ENCODE measurements around the gene DNAJC22. TPM values are rescaled to one million over a fixed set of nuclear protein-coding genes. Genes with fewer than 3 reads are reported as not detected.

The DNAJC22 gene
- total RNA-seq, 2 experiments from 2014 or later, result 0.16 to 0.76 TPM

DNA sequence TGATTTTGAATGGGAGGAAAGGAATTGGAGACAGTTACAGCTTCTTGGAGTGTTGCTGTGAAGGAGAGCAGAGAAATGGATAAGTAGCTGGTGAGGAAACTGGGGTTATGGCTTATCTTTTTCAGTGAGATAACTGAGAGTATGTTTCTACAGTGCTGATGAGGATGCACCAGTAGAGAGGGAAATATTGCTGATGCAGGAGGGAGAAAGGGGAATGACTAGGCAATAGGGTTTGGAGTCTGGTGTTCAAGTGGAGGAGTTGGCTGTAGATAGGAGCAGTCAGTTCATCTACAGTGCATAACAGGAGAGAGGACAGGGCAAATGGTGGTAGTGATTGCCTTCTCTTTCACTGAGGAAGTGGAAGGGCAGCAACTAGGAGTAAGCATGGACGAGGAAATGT, 53.6 kb downstream of the DNAJC22 start:
- H3K4me2 ChIP-seq (ENCODE audit: low read length), result no peak overlapping the region
- no peaks in the 10 kb centered on the region for H3K9me3 ChIP-seq (ENCODE audit: low read length)
- ChIA-PET POLR2A (interaction anchor here (0.5 to 1.2 kb wide), 4 partner anchors 19 to 251 kb away, joined by 3 to 7 read pairs (median 5); no protein-coding TSS in a partner anchor), CTCF (ENCODE audit: unreplicated experiment) (no interaction called here)
- H3K79me2 ChIP-seq (ENCODE audit: insufficient read depth, low read depth, low read length), result peaks cover under 1% of the 10 kb centered on the region; the same call in 1 of the 2 replicates
- no peaks in the 10 kb centered on the region for H3K9me2 ChIP-seq (ENCODE audit: insufficient read depth, low read length)
- H4K20me1 ChIP-seq (ENCODE audit: insufficient read depth, low read length), result no peaks in the 10 kb centered on the region; the same call in 1 of the 2 replicates
- no peak overlapping the region for H2AFZ ChIP-seq (ENCODE audit: low read length)
- no peaks in the 10 kb centered on the region for H3K4me1 ChIP-seq (ENCODE audit: insufficient read depth, low read length, poor library complexity, severe bottlenecking)
- no peak for TF ChIP-seq EZH2phosphoT487 (IDR thresholded peaks at IDR 0.05; ENCODE audit: borderline replicate concordance, low read depth, low read length)
- TF ChIP-seq, protein P1, sequence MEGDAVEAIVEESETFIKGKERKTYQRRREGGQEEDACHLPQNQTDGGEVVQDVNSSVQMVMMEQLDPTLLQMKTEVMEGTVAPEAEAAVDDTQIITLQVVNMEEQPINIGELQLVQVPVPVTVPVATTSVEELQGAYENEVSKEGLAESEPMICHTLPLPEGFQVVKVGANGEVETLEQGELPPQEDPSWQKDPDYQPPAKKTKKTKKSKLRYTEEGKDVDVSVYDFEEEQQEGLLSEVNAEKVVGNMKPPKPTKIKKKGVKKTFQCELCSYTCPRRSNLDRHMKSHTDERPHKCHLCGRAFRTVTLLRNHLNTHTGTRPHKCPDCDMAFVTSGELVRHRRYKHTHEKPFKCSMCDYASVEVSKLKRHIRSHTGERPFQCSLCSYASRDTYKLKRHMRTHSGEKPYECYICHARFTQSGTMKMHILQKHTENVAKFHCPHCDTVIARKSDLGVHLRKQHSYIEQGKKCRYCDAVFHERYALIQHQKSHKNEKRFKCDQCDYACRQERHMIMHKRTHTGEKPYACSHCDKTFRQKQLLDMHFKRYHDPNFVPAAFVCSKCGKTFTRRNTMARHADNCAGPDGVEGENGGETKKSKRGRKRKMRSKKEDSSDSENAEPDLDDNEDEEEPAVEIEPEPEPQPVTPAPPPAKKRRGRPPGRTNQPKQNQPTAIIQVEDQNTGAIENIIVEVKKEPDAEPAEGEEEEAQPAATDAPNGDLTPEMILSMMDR (conservative IDR thresholded peaks at IDR 0.05; ENCODE audit: low read length), result no peak
- no peak for DNase-seq (ENCODE audit: low spot score)
- H3K4me3 ChIP-seq (ENCODE audit: low read depth, low read length, poor library complexity, severe bottlenecking), result no peak overlapping the region
- no peaks in the 10 kb centered on the region for H3K36me3 ChIP-seq (ENCODE audit: insufficient read depth, low read length)
- intact Hi-C loops (cut with micrococcal nuclease; ENCODE audit: unreplicated experiment), result no loop called here
- H3K27ac ChIP-seq (ENCODE audit: low read depth, low read length, poor library complexity, severe bottlenecking), result no peak overlapping the region
- BruUV-seq (replicated peaks), result no TSS peak

Other genes with a start within 250 kb of the DNAJC22 start
- gene LMBR1L, start 236.0 kb upstream of the DNAJC22 start, total RNA-seq (2014; rRNA removed; shearing (Covaris generic)), result 26.8 and 37.2 TPM in 2 replicates
- gene LMBR1L, start 236.0 kb upstream of the DNAJC22 start, total RNA-seq (2022), result 43.6 and 48.1 TPM in 2 replicates
- 3,393 and 3,539 TPM in 2 replicates for gene TUBA1B, start 215.5 kb upstream of the DNAJC22 start, total RNA-seq (2014; rRNA removed; shearing (Covaris generic))
- 2,079 and 2,137 TPM in 2 replicates for gene TUBA1B, start 215.5 kb upstream of the DNAJC22 start, total RNA-seq (2022)
- 189 and 214 TPM in 2 replicates for gene TUBA1A, start 157.8 kb upstream of the DNAJC22 start, total RNA-seq (2014; rRNA removed; shearing (Covaris generic))
- 136 and 159 TPM in 2 replicates for gene TUBA1A, start 157.8 kb upstream of the DNAJC22 start, total RNA-seq (2022)
- 256 and 291 TPM in 2 replicates for gene TUBA1C, start 81.8 kb upstream of the DNAJC22 start, total RNA-seq (2014; rRNA removed; shearing (Covaris generic))
- gene TUBA1C, start 81.8 kb upstream of the DNAJC22 start, total RNA-seq (2022), result 254 and 276 TPM in 2 replicates
- gene PRPH, start 51.7 kb upstream of the DNAJC22 start, total RNA-seq (2014; rRNA removed; shearing (Covaris generic)), result not detected in 2 replicates
- gene PRPH, start 51.7 kb upstream of the DNAJC22 start, total RNA-seq (2022), result not detected in 2 replicates
- gene TROAP, start 23.6 kb upstream of the DNAJC22 start, total RNA-seq (2014; rRNA removed; shearing (Covaris generic)), result 116 and 150 TPM in 2 replicates
- gene TROAP, start 23.6 kb upstream of the DNAJC22 start, total RNA-seq (2022), result 141 and 176 TPM in 2 replicates
- gene C1QL4, start 9.7 kb upstream of the DNAJC22 start, total RNA-seq (2014; rRNA removed; shearing (Covaris generic)), result 0.19 and 0.21 TPM in 2 replicates
- 0.17 TPM in 1 of 2 replicates, not detected in the other for gene C1QL4, start 9.7 kb upstream of the DNAJC22 start, total RNA-seq (2022)
- 19.1 and 22.7 TPM in 2 replicates for gene SPATS2, start 20.6 kb downstream of the DNAJC22 start, total RNA-seq (2014; rRNA removed; shearing (Covaris generic))
- gene SPATS2, start 20.6 kb downstream of the DNAJC22 start, total RNA-seq (2022), result 36.4 and 37.5 TPM in 2 replicates
- 0.05 and 0.06 TPM in 2 replicates for gene KCNH3, start 192.1 kb downstream of the DNAJC22 start, total RNA-seq (2014; rRNA removed; shearing (Covaris generic))
- gene KCNH3, start 192.1 kb downstream of the DNAJC22 start, total RNA-seq (2022), result 0.57 TPM in 1 of 2 replicates, not detected in the other
- 72.0 and 75.6 TPM in 2 replicates for gene MCRS1, start 221.3 kb downstream of the DNAJC22 start, total RNA-seq (2014; rRNA removed; shearing (Covaris generic))
- 65.4 and 72.4 TPM in 2 replicates for gene MCRS1, start 221.3 kb downstream of the DNAJC22 start, total RNA-seq (2022)